Fibroblast of mammary gland (primary cell): ENCODE measurements around the gene TBX15.

Experiments
- DNase-seq: peaks from one replicate; pipeline ENCODE4 v3.0.0-alpha.2; 2010; ENCODE audit warnings: low read depth
- H3K4me3 ChIP-seq: 2 replicates; pipeline ENCODE4 v1.5.1; 2011; ENCODE audit warnings: low read depth, mild to moderate bottlenecking, low read length, moderate library complexity; ENCODE audit not compliant: control insufficient read depth
- CTCF ChIP-seq: conservative IDR thresholded peaks from 2 replicates; pipeline ENCODE4 v1.5.1; 2011; ENCODE audit warnings: low read depth, low read length, inconsistent platforms; ENCODE audit not compliant: control insufficient read depth, insufficient read depth

The TBX15 gene

DNA sequence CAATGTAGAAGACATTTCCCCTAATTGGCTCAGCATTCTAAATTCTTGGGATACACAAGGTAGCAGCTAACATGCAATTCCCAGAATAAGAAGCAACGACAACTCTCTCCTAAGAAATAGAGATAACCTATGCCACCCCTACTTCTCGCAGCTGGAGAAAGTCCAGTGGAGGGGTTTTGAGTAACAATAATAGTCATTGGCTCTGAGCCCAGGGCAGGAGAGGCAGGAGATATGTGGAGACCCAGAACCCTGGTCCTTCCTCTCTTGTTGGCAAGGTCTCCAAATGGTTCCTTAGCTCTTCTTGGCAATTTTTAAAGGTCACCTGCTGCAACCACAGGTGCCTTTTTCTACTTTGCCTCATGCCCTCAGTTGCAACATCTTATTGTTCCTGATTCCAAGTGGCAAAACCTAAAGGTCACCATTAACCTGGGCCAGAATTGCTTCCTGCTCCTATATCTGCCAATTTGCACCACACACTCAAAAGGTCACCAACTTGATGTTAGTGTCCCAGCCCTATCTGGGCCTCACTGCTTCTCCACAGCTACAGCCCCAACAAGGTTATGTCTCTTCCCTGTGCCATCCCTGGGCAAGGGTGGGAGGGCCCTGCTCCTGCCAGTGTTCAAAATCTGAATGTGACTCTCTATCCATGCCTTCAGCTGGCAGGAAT lies 36.7 kb downstream of the TBX15 start:
- DNase-seq: no peak
- H3K4me3 ChIP-seq: no peak overlapping the region
- no peak for TF ChIP-seq CTCF

DNA sequence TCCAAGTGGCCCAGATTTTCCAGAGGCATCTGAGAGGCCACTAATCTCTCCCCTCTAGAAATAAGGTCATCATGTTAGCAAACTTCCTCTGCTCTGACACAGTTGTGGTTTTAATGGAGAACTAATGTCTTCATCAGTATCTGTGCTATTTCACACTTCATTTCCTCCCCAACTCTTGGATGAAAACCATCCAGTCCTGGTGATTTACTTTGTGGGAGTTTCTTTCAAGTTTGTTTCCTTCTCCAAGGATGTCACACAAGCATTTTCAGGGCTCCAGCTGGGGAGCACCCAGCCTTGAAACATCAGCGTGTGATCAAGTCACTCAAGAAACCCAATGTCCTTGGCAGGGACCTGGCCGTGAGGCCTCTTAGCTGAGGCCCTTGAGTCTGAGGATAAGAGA lies 38.8 kb downstream of the TBX15 start:
- no peak overlapping the region for H3K4me3 ChIP-seq
- peak; percentile 85 for DNase-seq
- no peak for TF ChIP-seq CTCF

DNA sequence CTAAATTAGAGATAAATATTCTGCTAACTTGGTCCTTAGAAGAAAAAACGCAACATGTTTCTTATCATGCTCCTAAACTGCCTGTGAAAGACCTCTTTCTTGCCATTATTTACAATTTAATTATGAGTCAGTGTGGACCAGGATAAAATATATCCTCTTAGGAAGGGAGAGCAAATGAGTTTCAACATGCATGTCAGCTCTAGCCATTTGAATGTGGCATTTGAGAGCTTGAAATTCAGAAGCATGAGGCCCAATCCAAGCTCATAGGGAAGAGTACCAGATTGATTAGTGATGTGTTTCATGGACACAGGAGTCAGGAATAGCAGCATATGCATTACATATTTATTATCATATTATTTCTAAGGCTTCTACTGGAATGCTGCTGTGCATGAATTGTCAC lies 39.3 kb downstream of the TBX15 start:
- peak; percentile 58 for DNase-seq
- H3K4me3 ChIP-seq: no peak overlapping the region
- no peak for TF ChIP-seq CTCF

DNA sequence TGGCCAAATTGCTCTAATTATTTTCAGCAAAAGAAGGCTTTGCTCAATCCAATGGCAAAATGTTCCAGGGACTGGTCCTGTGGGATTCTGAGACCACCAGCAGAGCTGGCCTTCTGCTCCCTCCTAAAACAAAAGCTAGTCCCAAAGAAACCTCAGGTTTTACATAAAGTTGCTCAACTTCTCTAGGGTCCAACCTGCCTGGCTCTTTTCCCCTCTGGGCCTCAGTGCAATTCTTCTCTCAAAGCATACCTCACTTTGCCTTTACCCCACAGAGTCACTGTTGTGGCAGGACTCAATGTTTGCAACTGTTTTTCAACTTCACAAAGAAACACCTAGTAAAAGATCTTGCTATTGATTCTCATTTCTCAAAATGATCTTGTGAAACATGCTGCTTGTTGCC lies 39.8 kb downstream of the TBX15 start:
- DNase-seq: peak; percentile 57
- no peak overlapping the region for H3K4me3 ChIP-seq
- no peak for TF ChIP-seq CTCF

DNA sequence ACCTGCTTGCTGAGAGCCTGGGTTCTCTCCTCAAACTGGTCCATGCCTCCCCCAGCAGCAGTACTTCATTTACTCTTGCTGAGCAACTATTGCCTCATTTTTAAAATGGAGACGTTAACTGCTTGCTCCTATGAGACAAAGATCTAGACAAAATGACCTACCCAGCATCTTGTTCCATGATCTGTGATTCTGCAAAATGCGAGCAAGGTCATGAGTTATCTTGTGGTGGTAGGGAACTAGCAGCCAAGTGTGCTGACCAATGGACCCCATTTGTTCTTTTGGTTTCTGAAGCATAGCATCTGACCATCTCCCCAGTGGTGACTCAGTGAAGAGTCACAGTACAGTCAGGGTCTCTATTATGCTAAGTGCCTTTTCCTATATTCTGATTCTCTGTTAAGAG lies 40.4 kb downstream of the TBX15 start:
- H3K4me3 ChIP-seq: no peak overlapping the region
- no peak for TF ChIP-seq CTCF
- peak; percentile 99 for DNase-seq

DNA sequence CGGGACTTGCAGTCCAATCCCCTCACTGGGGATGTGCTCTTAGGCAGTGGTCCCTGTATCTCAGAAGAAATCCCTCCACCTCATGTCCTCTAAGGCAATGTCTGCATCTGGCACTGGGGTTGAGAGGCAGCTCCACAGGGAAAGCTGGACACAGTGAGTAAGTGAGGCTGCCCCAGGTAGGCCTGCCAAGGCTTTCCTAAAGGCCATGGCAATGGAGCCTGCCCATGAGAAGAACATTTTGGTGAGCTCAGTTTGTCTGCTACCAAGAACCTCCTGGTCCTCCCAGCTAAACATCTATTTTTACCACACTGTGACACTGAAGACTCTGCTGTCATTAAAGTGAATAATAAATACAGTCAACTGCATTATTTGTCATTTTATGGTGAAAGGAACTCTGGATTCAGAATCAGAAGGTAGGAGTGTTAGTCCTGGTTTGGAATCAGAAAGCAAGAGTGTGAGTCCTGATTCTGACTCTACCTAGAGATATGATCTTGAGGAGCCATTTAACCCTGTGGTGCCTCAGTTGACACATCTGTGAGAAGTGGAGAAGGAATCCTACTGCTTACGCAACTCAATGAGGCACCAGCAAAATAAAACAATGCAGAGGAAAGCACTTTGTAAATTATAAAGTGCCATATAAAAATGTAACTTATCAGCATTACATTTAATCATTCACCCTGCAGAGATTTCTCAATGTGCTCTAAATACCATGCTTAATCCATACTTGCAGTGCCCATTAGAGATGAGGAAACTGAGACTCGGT lies 41.0 kb downstream of the TBX15 start:
- H3K4me3 ChIP-seq: no peak overlapping the region
- peak; percentile 76 for DNase-seq

More for the DNA sequence above, 41.0 kb downstream of the TBX15 start:
- no peak for TF ChIP-seq CTCF
